GM12878 (cell line): ENCODE results near the gene ELANE. TPM values are rescaled to one million over a fixed set of nuclear protein-coding genes. Genes with fewer than 3 reads are reported as not detected.

Source experiments
- ATAC-seq: fragments of 200-7000 bp; cut with Tn5 transposase; 3 replicates; pipeline ENCODE4 v1.9.1; 2020; ENCODE audit warnings: mild to moderate bottlenecking, moderate library complexity
- BruUV-seq: library from RNA; stranded (reverse); fragments of 400-500 nt; replicated peaks from 2 replicates; lab custom pipeline; 2021; lab: Mats Ljungman, UMichigan
- CTCF ChIA-PET: fragments of 300-600 bp; sonication (Branson Sonifier 250); formaldehyde crosslinking; extraction: SDS; loops from one replicate; lab custom pipeline; 2021; ENCODE audit warnings: inconsistent platforms; lab: Yijun Ruan, JAX
- POLR2A ChIA-PET: fragments of 350-600 bp; formaldehyde crosslinking; extraction: SDS; loops from one replicate; lab custom pipeline; 2021; ENCODE audit warnings: inconsistent platforms; lab: Charles Lee
- RAD21 ChIA-PET: fragments of 300-600 bp; sonication (Branson Sonifier 250); formaldehyde crosslinking; loops from one replicate; lab custom pipeline; 2023; ENCODE audit warnings: antibody characterized with exemption; ENCODE audit not compliant: unreplicated experiment; lab: Charles Lee
- SMC1A ChIA-PET: fragments of 300-600 bp; sonication (Branson Sonifier 250); formaldehyde crosslinking; loops from one replicate; lab custom pipeline; 2023; ENCODE audit not compliant: unreplicated experiment, uncharacterized antibody; lab: Charles Lee
- DNase-seq: peaks from one replicate; pipeline ENCODE4 v3.0.0-alpha.2; 2011; ENCODE audit warnings: low read depth, low spot score
- FAIRE-seq: peaks from 3 replicates; lab custom pipeline; 2011; peaks lifted over from hg19 to GRCh38; lab: Jason Lieb, UNC
- H2AFZ ChIP-seq: 2 replicates; pipeline ENCODE4 v1.6.0; 2011; ENCODE audit warnings: low read depth, low read length, control low read depth; ENCODE audit not compliant: control insufficient read depth
- H3K27ac ChIP-seq: 2 replicates; pipeline ENCODE4 v1.5.1; 2011; ENCODE audit warnings: control low read depth; ENCODE audit not compliant: control insufficient read depth, insufficient read depth
- H3K27me3 ChIP-seq, 2 experiments: replicated peaks in 1 of 2; 2 replicates each; pipeline versions ENCODE4 v1.6.0 to v1.6.1; 2011; ENCODE audit warnings: low read length in 1 of 2; ENCODE audit not compliant: control insufficient read depth in 2 of 2, insufficient read depth in 2 of 2
- H3K36me3 ChIP-seq, 2 experiments: 2 replicates each; pipeline ENCODE4 v1.5.1; 2011; ENCODE audit warnings: low read length in 1 of 2; ENCODE audit not compliant: control insufficient read depth in 2 of 2, insufficient read depth in 2 of 2
- H3K4me1 ChIP-seq: 2 replicates; pipeline ENCODE4 v1.6.1; 2011; ENCODE audit warnings: mild to moderate bottlenecking, low read length, moderate library complexity, mixed read lengths; ENCODE audit not compliant: control insufficient read depth, insufficient read depth
- H3K4me2 ChIP-seq: 2 replicates; pipeline ENCODE4 v1.6.0; 2011; ENCODE audit warnings: control low read depth; ENCODE audit not compliant: control insufficient read depth, insufficient read depth
- H3K4me3 ChIP-seq: fragments of 200-600 bp; sonication (generic); 2 replicates; pipeline ENCODE4 v1.5.1; 2016
- H3K79me2 ChIP-seq: 2 replicates; pipeline ENCODE4 v1.6.0; 2011; ENCODE audit warnings: low read length; ENCODE audit not compliant: control insufficient read depth, insufficient read depth
- H3K9ac ChIP-seq: 2 replicates; pipeline ENCODE4 v1.8.0; 2011; ENCODE audit warnings: low read length, control low read depth, mixed read lengths; ENCODE audit not compliant: control insufficient read depth, insufficient read depth
- H3K9me3 ChIP-seq: replicated peaks from 3 replicates; pipeline ENCODE4 v1.5.1; 2011; ENCODE audit warnings: mild to moderate bottlenecking, low read length; ENCODE audit not compliant: control insufficient read depth, insufficient read depth
- H4K20me1 ChIP-seq: 2 replicates; pipeline ENCODE4 v1.6.0; 2011; ENCODE audit not compliant: control insufficient read depth, insufficient read depth
- BCL11A ChIP-seq: IDR thresholded peaks from 2 replicates; pipeline ENCODE4 v1.6.1; 2011; ENCODE audit warnings: low read depth, low read length
- CBFB ChIP-seq: IDR thresholded peaks from 2 replicates; pipeline ENCODE4 v1.6.1; 2016; ENCODE audit warnings: antibody characterized with exemption, low read depth
- CBX5 ChIP-seq: sonication (generic); IDR thresholded peaks from 2 replicates; pipeline ENCODE4 v1.6.1; 2016; ENCODE audit warnings: low read depth, moderate library complexity, mild to moderate bottlenecking, inconsistent platforms
- POLR2AphosphoS5 ChIP-seq: IDR thresholded peaks from 2 replicates; pipeline ENCODE4 v1.6.1; 2011; ENCODE audit warnings: mild to moderate bottlenecking, low read length, inconsistent platforms
- RBBP5 ChIP-seq: fragments of 200-600 bp; sonication (generic); conservative IDR thresholded peaks from 2 replicates; pipeline ENCODE4 v1.6.1; 2016
- TAF1 ChIP-seq: IDR thresholded peaks from 2 replicates; pipeline ENCODE4 v1.6.1; 2011; ENCODE audit warnings: mild to moderate bottlenecking, low read depth, low read length, borderline replicate concordance
- ZBTB40 ChIP-seq: fragments of 450-650 bp; IDR thresholded peaks from 2 replicates; pipeline ENCODE4 v1.6.1; 2016; ENCODE audit warnings: mild to moderate bottlenecking, moderate library complexity, borderline replicate concordance
- WGBS: methylation state at CpG from one replicate; pipeline ENCODE4 v1.1.6; 2016; ENCODE audit warnings: low lambda C conversion rate; ENCODE audit not compliant: insufficient replicate concordance, insufficient coverage; ENCODE audit errors: missing lambda C conversion rate; 5-methylcytosine and 5-hydroxymethylcytosine counted together
- in situ Hi-C: fragments of 300-500 bp; cut with MboI; formaldehyde crosslinking; loops from 9 replicates; pipeline ENCODE4 v1.14.3; 2018; ENCODE audit warnings: mixed read lengths
- intact Hi-C: fragments of 100-400 bp; cut with micrococcal nuclease; formaldehyde crosslinking; loops from one replicate; pipeline ENCODE4 v1.14.2; 2022; ENCODE audit not compliant: unreplicated experiment
- polyA plus RNA-seq, 11 experiments: library from polyadenylated mRNA; depleted of rRNA in 4 of 11; unstranded in 6 of 11; stranded (reverse) in 5 of 11; fragments of >200 nt; fragmentation: Nextera tagmentation in 4 of 11; fragmentation: Illumina TruSeq in 1 of 11; extraction: Ambion mirVana in 4 of 11; extraction: Trizol in 1 of 11; gene quantifications; 1 replicate in 1 of 11; 2 replicates in 10 of 11; pipeline versions ENCODE4 v1.2.1 to v1.2.3, GENCODE V29; 2011 to 2016; ENCODE audit warnings: inconsistent platforms in 2 of 11, missing spikeins in 2 of 11, low read depth in 1 of 11
- total RNA-seq, 4 experiments: library from RNA; depleted of rRNA in 3 of 4; stranded (reverse); fragments of >200 nt in 3 of 4; fragmentation: Illumina TruSeq in 1 of 4; extraction: Trizol in 1 of 4; gene quantifications; 2 replicates each; pipeline versions ENCODE4 v1.2.1 to v1.2.3, GENCODE V29; 2013 to 2021
- TF ChIP-seq, protein P1 (sequence below): fragments of 450-650 bp; IDR thresholded peaks from 2 replicates; pipeline ENCODE4 v1.6.1; 2016; ENCODE audit warnings: mild to moderate bottlenecking
- TF ChIP-seq, protein P2 (sequence below): fragments of 450-650 bp; IDR thresholded peaks from 2 replicates; pipeline ENCODE4 v1.6.1; 2018; ENCODE audit warnings: mild to moderate bottlenecking, low read depth, moderate library complexity; ENCODE audit not compliant: partially characterized antibody

ELANE gene
- total and polyA plus RNA-seq, 10 of the 15 experiments (the other 5 are each of a cell fraction or from before 2014, with no cell fraction given): not detected

DNA sequence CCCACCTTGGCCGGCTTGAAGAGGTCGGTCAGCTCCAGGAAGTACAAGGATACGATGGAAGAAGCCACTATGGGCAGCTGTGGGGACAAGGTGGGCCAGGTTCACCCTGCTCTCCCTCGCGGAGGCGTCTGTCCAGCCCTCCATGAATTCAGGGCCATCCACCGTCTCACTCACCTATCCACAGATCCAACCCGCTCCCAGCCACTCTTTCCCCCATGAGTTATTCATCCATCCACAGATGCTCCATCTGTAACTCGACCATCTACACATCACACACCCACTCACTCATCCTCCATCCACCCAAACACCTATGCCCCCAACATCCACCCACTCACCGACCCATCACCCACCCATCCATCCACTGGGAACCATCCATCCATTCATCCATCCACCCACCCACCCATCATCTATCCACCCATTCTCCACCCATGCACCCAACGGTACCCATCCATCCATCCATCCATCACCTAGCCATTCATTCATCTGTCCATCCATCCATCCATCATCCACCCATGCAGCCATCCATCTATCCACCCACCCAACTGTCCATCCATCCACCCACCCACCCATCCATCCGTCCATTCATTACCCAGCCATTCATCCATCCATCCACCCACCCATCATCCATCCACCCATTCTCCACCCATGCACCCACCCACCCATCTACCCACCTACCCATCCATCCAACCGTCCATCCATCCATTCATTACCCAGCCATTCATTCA is 36.2 kb upstream of the ELANE start:
- Histone ChIP-seq H3K27ac (no peak overlapping the region), H3K79me2 (no peaks in the 10 kb centered on the region), H3K9me3 (no peaks in the 10 kb centered on the region; the same call in 2 of the 3 replicates), H3K4me3 (no peak overlapping the region), H3K9ac (no peak overlapping the region), H3K4me1 (no peaks in the 10 kb centered on the region), H2AFZ (no peak overlapping the region), H4K20me1 (no peaks in the 10 kb centered on the region), H3K4me2 (no peak overlapping the region), H3K36me3 (peaks cover 6 to 11% of the 10 kb centered on the region in 2 experiments; a peak in 3 of 4 replicates), H3K27me3 (no peaks in the 10 kb centered on the region)
- BruUV-seq: no TSS peak
- ChIA-PET CTCF (no interaction called here), RAD21 (no interaction called here), SMC1A (no interaction called here), POLR2A (interaction anchor here (0.7 kb wide), 1 partner anchor 40 kb away, joined by 3 read pairs; no protein-coding TSS in a partner anchor)
- FAIRE-seq: no peak
- no peak; the same call in 1 of the 3 replicates for ATAC-seq
- WGBS: 98% methylated on average over 12 of the region's 13 CpGs
- no peak for DNase-seq
- no peak for TF ChIP-seq CBX5
- no peak for TF ChIP-seq TAF1
- 0 out of 2 replicates have a peak, but pooled peaks have one; percentile 12 for TF ChIP-seq BCL11A
- peak; percentile 21; the same call in 1 of the 2 replicates for TF ChIP-seq CBFB
- TF ChIP-seq, protein P1, sequence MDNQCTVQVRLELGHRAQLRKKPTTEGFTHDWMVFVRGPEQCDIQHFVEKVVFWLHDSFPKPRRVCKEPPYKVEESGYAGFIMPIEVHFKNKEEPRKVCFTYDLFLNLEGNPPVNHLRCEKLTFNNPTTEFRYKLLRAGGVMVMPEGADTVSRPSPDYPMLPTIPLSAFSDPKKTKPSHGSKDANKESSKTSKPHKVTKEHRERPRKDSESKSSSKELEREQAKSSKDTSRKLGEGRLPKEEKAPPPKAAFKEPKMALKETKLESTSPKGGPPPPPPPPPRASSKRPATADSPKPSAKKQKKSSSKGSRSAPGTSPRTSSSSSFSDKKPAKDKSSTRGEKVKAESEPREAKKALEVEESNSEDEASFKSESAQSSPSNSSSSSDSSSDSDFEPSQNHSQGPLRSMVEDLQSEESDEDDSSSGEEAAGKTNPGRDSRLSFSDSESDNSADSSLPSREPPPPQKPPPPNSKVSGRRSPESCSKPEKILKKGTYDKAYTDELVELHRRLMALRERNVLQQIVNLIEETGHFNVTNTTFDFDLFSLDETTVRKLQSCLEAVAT: no peak
- TF ChIP-seq ZBTB40: no peak
- TF ChIP-seq RBBP5: no peak
- peak; percentile 78 for TF ChIP-seq POLR2AphosphoS5
- TF ChIP-seq, protein P2, sequence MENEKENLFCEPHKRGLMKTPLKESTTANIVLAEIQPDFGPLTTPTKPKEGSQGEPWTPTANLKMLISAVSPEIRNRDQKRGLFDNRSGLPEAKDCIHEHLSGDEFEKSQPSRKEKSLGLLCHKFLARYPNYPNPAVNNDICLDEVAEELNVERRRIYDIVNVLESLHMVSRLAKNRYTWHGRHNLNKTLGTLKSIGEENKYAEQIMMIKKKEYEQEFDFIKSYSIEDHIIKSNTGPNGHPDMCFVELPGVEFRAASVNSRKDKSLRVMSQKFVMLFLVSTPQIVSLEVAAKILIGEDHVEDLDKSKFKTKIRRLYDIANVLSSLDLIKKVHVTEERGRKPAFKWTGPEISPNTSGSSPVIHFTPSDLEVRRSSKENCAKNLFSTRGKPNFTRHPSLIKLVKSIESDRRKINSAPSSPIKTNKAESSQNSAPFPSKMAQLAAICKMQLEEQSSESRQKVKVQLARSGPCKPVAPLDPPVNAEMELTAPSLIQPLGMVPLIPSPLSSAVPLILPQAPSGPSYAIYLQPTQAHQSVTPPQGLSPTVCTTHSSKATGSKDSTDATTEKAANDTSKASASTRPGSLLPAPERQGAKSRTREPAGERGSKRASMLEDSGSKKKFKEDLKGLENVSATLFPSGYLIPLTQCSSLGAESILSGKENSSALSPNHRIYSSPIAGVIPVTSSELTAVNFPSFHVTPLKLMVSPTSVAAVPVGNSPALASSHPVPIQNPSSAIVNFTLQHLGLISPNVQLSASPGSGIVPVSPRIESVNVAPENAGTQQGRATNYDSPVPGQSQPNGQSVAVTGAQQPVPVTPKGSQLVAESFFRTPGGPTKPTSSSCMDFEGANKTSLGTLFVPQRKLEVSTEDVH: no peak
- in situ Hi-C loops: no loop called here
- intact Hi-C loops: no loop called here
